ENCODE results near the gene AP1G2. TPM values are rescaled to one million over a fixed set of nuclear protein-coding genes. Genes with fewer than 3 reads are reported as not detected.

The AP1G2 gene
- polyA plus RNA-seq, 1 donor from 2014 or later = 127 TPM

- no peaks in the 10 kb centered on the region for H3K36me3 ChIP-seq (ENCODE audit: insufficient read depth, low read length)
- H3K9me3 ChIP-seq (ENCODE audit: low read length) = no peaks in the 10 kb centered on the region
- H4K20me1 ChIP-seq (ENCODE audit: insufficient read depth) = no peaks in the 10 kb centered on the region
- TF ChIP-seq REST (IDR thresholded peaks at IDR 0.05; ENCODE audit: borderline replicate concordance) (no peak), MXI1 (conservative IDR thresholded peaks at IDR 0.05; ENCODE audit: poor library complexity, severe bottlenecking) (no peak), SMC3 (conservative IDR thresholded peaks at IDR 0.05; ENCODE audit: poor library complexity) (no peak), EP300 (conservative IDR thresholded peaks at IDR 0.05; ENCODE audit: poor library complexity, severe bottlenecking) (no peak), POLR2AphosphoS5 (IDR thresholded peaks at IDR 0.05) (no peak), CTCF (IDR thresholded peaks at IDR 0.05; ENCODE audit: poor library complexity, severe bottlenecking) (no peak), EZH2 (IDR thresholded peaks at IDR 0.05; ENCODE audit: borderline replicate concordance, insufficient read depth, low read length, poor library complexity, severe bottlenecking) (no peak), TAF1 (IDR thresholded peaks at IDR 0.05; ENCODE audit: low read depth) (no peak), RAD21 (conservative IDR thresholded peaks at IDR 0.05) (no peak)
- no peak overlapping the region for H3K4me2 ChIP-seq (ENCODE audit: low read length)
- H3K9ac ChIP-seq (ENCODE audit: low read length) = no peak overlapping the region
- H3K9me2 ChIP-seq (ENCODE audit: insufficient read depth, low read length) = no peaks in the 10 kb centered on the region
- H3K4me3 ChIP-seq (ENCODE audit: low read length) = no peak overlapping the region
- H3F3A ChIP-seq (ENCODE audit: insufficient read depth, low read length, poor library complexity, severe bottlenecking) = no peaks in the 10 kb centered on the region
- no peaks in the 10 kb centered on the region for H3K27me3 ChIP-seq (ENCODE audit: insufficient read depth, low read depth, low read length)
- H2AFZ ChIP-seq (ENCODE audit: low read depth, low read length) = no peak overlapping the region
- H3K79me2 ChIP-seq (replicated peaks; ENCODE audit: insufficient read depth, low read length) = no peaks in the 10 kb centered on the region
- H3K27ac ChIP-seq (ENCODE audit: low read length) = no peak overlapping the region
Observed at GRCh38 chr14:23532658-23533057, 34.9 kb downstream of the AP1G2 start.

- H3K9ac ChIP-seq (ENCODE audit: low read length) = no peak overlapping the region
- H3F3A ChIP-seq (ENCODE audit: insufficient read depth, low read length, poor library complexity, severe bottlenecking) = no peaks in the 10 kb centered on the region
- no peak overlapping the region for H3K4me3 ChIP-seq (ENCODE audit: low read length)
- TF ChIP-seq SMC3 (conservative IDR thresholded peaks at IDR 0.05; ENCODE audit: poor library complexity) = no peak
- no peak for TF ChIP-seq EP300 (conservative IDR thresholded peaks at IDR 0.05; ENCODE audit: poor library complexity, severe bottlenecking)
- TF ChIP-seq POLR2AphosphoS5 (IDR thresholded peaks at IDR 0.05) = no peak
- no peak for TF ChIP-seq CTCF (IDR thresholded peaks at IDR 0.05; ENCODE audit: poor library complexity, severe bottlenecking)
- no peak for TF ChIP-seq REST (IDR thresholded peaks at IDR 0.05; ENCODE audit: borderline replicate concordance)
- TF ChIP-seq RAD21 (conservative IDR thresholded peaks at IDR 0.05) = no peak
- no peak for TF ChIP-seq EZH2 (IDR thresholded peaks at IDR 0.05; ENCODE audit: borderline replicate concordance, insufficient read depth, low read length, poor library complexity, severe bottlenecking)
- TF ChIP-seq MXI1 (conservative IDR thresholded peaks at IDR 0.05; ENCODE audit: poor library complexity, severe bottlenecking) = no peak
- TF ChIP-seq TAF1 (IDR thresholded peaks at IDR 0.05; ENCODE audit: low read depth) = no peak
- no peaks in the 10 kb centered on the region for H3K9me3 ChIP-seq (ENCODE audit: low read length)
- no peaks in the 10 kb centered on the region for H3K27me3 ChIP-seq (ENCODE audit: insufficient read depth, low read depth, low read length)
- no peaks in the 10 kb centered on the region for H4K20me1 ChIP-seq (ENCODE audit: insufficient read depth)
- H2AFZ ChIP-seq (ENCODE audit: low read depth, low read length) = no peak overlapping the region
- H3K79me2 ChIP-seq (replicated peaks; ENCODE audit: insufficient read depth, low read length) = no peaks in the 10 kb centered on the region
- no peaks in the 10 kb centered on the region for H3K9me2 ChIP-seq (ENCODE audit: insufficient read depth, low read length)
- no peak overlapping the region for H3K4me2 ChIP-seq (ENCODE audit: low read length)
- no peaks in the 10 kb centered on the region for H3K36me3 ChIP-seq (ENCODE audit: insufficient read depth, low read length)
- H3K27ac ChIP-seq (ENCODE audit: low read length) = no peak overlapping the region
Observed at GRCh38 chr14:23531391-23531790, 36.2 kb downstream of the AP1G2 start.
